Stimulated activated CD4-positive, alpha-beta T cell treated with anti-CD3 and anti-CD28 coated beads, Interleukin-12 subunit alpha, Interleukin-12 subunit beta, amount 100 ng/mL, for 24 hours (primary cell): ENCODE measurements around the gene RNF224.

Experiments
- DNase-seq, 2 experiments: peaks; one replicate each; pipeline ENCODE4 v3.0.0-alpha.2; 2020; ENCODE audit warnings: low read depth in 2 of 2

The RNF224 gene

GRCh38 chr9:137192448-137192780, 34.9 kb upstream of the RNF224 start:
- DNase-seq = no peak

- no peak for DNase-seq
Observed at GRCh38 chr9:137192859-137193258, 34.4 kb upstream of the RNF224 start.

GRCh38 chr9:137193771-137194170, 33.5 kb upstream of the RNF224 start:
- DNase-seq = no peak

- no peak for DNase-seq
Observed at GRCh38 chr9:137194388-137194787, 32.9 kb upstream of the RNF224 start.

GRCh38 chr9:137194909-137195308, 32.4 kb upstream of the RNF224 start:
- no peak for DNase-seq

GRCh38 chr9:137195525-137196220, 31.6 kb upstream of the RNF224 start:
- no peak for DNase-seq

- DNase-seq = no peak
Observed at GRCh38 chr9:137198051-137198901, 29.0 kb upstream of the RNF224 start.

- no peak for DNase-seq
Observed at GRCh38 chr9:137198902-137199283, 28.4 kb upstream of the RNF224 start.

GRCh38 chr9:137199411-137200121, 27.7 kb upstream of the RNF224 start:
- DNase-seq = no peak

- DNase-seq = peak; percentile 97 to 99
Observed at GRCh38 chr9:137200311-137201204, 26.7 kb upstream of the RNF224 start, which contains the start of gene TPRN. Gene TPRN (minus strand): TSS chr9:137200741. CDS start chr9:137200711, 30 bp downstream.

- DNase-seq = no peak
Observed at GRCh38 chr9:137201205-137201868, 26.0 kb upstream of the RNF224 start.

GRCh38 chr9:137202966-137203365, 24.3 kb upstream of the RNF224 start:
- DNase-seq = no peak

- DNase-seq = no peak
Observed at GRCh38 chr9:137204731-137205125, 22.6 kb upstream of the RNF224 start.

GRCh38 chr9:137205126-137206069, 21.9 kb upstream of the RNF224 start, which contains the start of the genes NDOR1 and TMEM203:
Gene NDOR1 (plus strand): TSS chr9:137205700. CDS start chr9:137205778, 78 bp downstream.
Gene TMEM203 (minus strand): TSS chr9:137205648. CDS start chr9:137205414, 234 bp downstream.
- DNase-seq = peak; percentile 90 to 94

- DNase-seq = no peak
Observed at GRCh38 chr9:137206602-137207001, 20.7 kb upstream of the RNF224 start.

- DNase-seq = no peak
Observed at GRCh38 chr9:137211532-137211931, 15.8 kb upstream of the RNF224 start.

- no peak for DNase-seq
Observed at GRCh38 chr9:137212520-137212919, 14.8 kb upstream of the RNF224 start.

- DNase-seq = no peak
Observed at GRCh38 chr9:137213160-137214060, 13.9 kb upstream of the RNF224 start.
